SK-N-SH (cell line): Measurements from ENCODE around the gene OBP2B. TPM values are rescaled to one million over a fixed set of nuclear protein-coding genes. Genes with fewer than 3 reads are reported as not detected.

Experiments used
- CTCF ChIA-PET: fragments of 300-600, 350-600 bp; formaldehyde crosslinking; extraction: SDS; loops from one replicate; lab custom pipeline; 2021; lab: Yijun Ruan, JAX
- POLR2A ChIA-PET: fragments of 350-600 bp; sonication (Branson Sonifier 250); formaldehyde crosslinking; extraction: SDS; loops from one replicate; lab custom pipeline; 2020; ENCODE audit warnings: antibody characterized with exemption, inconsistent platforms; lab: Yijun Ruan, JAX
- DNase-seq: peaks from one replicate; pipeline ENCODE4 v3.0.0; 2012
- H2AFZ ChIP-seq: fragments of 200-600 bp; sonication (generic); 2 replicates; pipeline ENCODE4 v1.8.1; 2016; ENCODE audit warnings: antibody characterized with exemption, mild to moderate bottlenecking, low read depth
- H3F3A ChIP-seq: fragments of 200-600 bp; sonication (generic); replicated peaks from 2 replicates; pipeline ENCODE3; 2016; ENCODE audit warnings: antibody characterized with exemption, mild to moderate bottlenecking; ENCODE audit not compliant: insufficient read depth
- H3K27ac ChIP-seq, 2 experiments: fragments of 200-500 bp in 1 of 2; fragments of 200-600 bp in 1 of 2; sonication (Bioruptor generic) in 1 of 2; sonication (generic), shearing (Covaris generic) in 1 of 2; 2 replicates each; pipeline versions ENCODE4 v1.5.1 to v1.6.1; 2014 to 2016; ENCODE audit warnings: low read depth in 2 of 2, inconsistent platforms in 1 of 2, low read length in 1 of 2, mild to moderate bottlenecking in 1 of 2, mixed read lengths in 1 of 2
- H3K27me3 ChIP-seq: fragments of 200-600 bp; sonication (generic), shearing (Covaris generic); 2 replicates; pipeline ENCODE4 v1.6.1; 2016; ENCODE audit warnings: mixed run types; ENCODE audit not compliant: insufficient read depth
- H3K36me3 ChIP-seq, 2 experiments: fragments of 200-500 bp in 1 of 2; fragments of 200-600 bp in 1 of 2; sonication (Bioruptor generic) in 1 of 2; sonication (generic) in 1 of 2; replicated peaks in 1 of 2; 2 replicates each; pipeline versions ENCODE3 to v1.5.1; 2014 to 2016; ENCODE audit warnings: low read length in 1 of 2, mild to moderate bottlenecking in 1 of 2; ENCODE audit not compliant: insufficient read depth in 2 of 2, control insufficient read depth in 1 of 2
- H3K4me1 ChIP-seq, 2 experiments: fragments of 200-500 bp in 1 of 2; fragments of 200-600 bp in 1 of 2; sonication (Bioruptor generic) in 1 of 2; sonication (generic), shearing (Covaris generic) in 1 of 2; 2 replicates each; pipeline versions ENCODE4 v1.5.1 to v1.6.1; 2014 to 2016; ENCODE audit warnings: low read depth in 1 of 2, low read length in 1 of 2, mixed run types in 1 of 2; ENCODE audit not compliant: insufficient read depth in 2 of 2, control insufficient read depth in 1 of 2
- H3K4me2 ChIP-seq: fragments of 200-600 bp; sonication (generic), shearing (Covaris generic); 2 replicates; pipeline ENCODE4 v1.6.1; 2017; ENCODE audit warnings: mixed run types
- H3K4me3 ChIP-seq, 2 experiments: fragments of 200-500 bp in 1 of 2; fragments of 200-600 bp in 1 of 2; sonication (Bioruptor generic) in 1 of 2; sonication (generic), shearing (Covaris generic) in 1 of 2; 2 replicates each; pipeline versions ENCODE4 v1.5.1 to v1.8.1; 2014 to 2016; ENCODE audit warnings: low read depth in 2 of 2, inconsistent platforms in 1 of 2, low read length in 1 of 2, mild to moderate bottlenecking in 1 of 2, mixed read lengths in 1 of 2, moderate library complexity in 1 of 2
- H3K79me2 ChIP-seq: fragments of 200-600 bp; sonication (generic); 2 replicates; pipeline ENCODE4 v1.8.1; 2017; ENCODE audit warnings: mild to moderate bottlenecking; ENCODE audit not compliant: insufficient read depth
- H3K9ac ChIP-seq: fragments of 200-600 bp; sonication (generic); 2 replicates; pipeline ENCODE4 v1.6.1; 2017; ENCODE audit warnings: mixed run types
- H3K9me2 ChIP-seq: fragments of 200-600 bp; sonication (generic); 2 replicates; pipeline ENCODE4 v1.6.1; 2017; ENCODE audit warnings: mixed run types
- H3K9me3 ChIP-seq: fragments of 200-600 bp; sonication (generic); 2 replicates; pipeline ENCODE4 v1.6.1; 2017; ENCODE audit warnings: mixed run types, mild to moderate bottlenecking, moderate library complexity
- H4K20me1 ChIP-seq: fragments of 200-600 bp; sonication (generic); 2 replicates; pipeline ENCODE4 v1.6.1; 2017; ENCODE audit warnings: mild to moderate bottlenecking, mixed run types; ENCODE audit not compliant: insufficient read depth
- ELF1 ChIP-seq: IDR thresholded peaks from 2 replicates; pipeline ENCODE4 v1.4.0; 2012
- EP300 ChIP-seq, 2 experiments: IDR thresholded peaks; 2 replicates each; pipeline versions ENCODE4 v1.4.0 to v1.6.1; 2012; ENCODE audit warnings: borderline replicate concordance in 1 of 2, low read depth in 1 of 2, low read length in 1 of 2
- FOSL2 ChIP-seq: IDR thresholded peaks from 2 replicates; pipeline ENCODE4 v1.4.0; 2012; ENCODE audit warnings: low read depth, mild to moderate bottlenecking, moderate library complexity, borderline replicate concordance
- GABPA ChIP-seq: IDR thresholded peaks from 2 replicates; pipeline ENCODE4 v1.4.0; 2012; ENCODE audit warnings: low read depth, mild to moderate bottlenecking
- GATA2 ChIP-seq: sonication (generic); formaldehyde crosslinking; IDR thresholded peaks from 2 replicates; pipeline ENCODE4 v1.5.0; 2020; ENCODE audit warnings: mild to moderate bottlenecking, missing genetic modification reagents
- JUND ChIP-seq: IDR thresholded peaks from 2 replicates; pipeline ENCODE4 v1.4.0; 2012
- MXI1 ChIP-seq: IDR thresholded peaks from 2 replicates; pipeline ENCODE4 v1.6.1; 2012; ENCODE audit warnings: mild to moderate bottlenecking, low read depth, low read length, improper control_type of control experiment
- POLR2AphosphoS5 ChIP-seq: IDR thresholded peaks from 2 replicates; pipeline ENCODE4 v1.6.1; 2012; ENCODE audit warnings: low read depth, low read length
- RAD21 ChIP-seq: IDR thresholded peaks from 2 replicates; pipeline ENCODE4 v1.6.1; 2012; ENCODE audit warnings: mild to moderate bottlenecking, low read length
- RCOR1 ChIP-seq: fragments of 150-350 bp; IDR thresholded peaks from 2 replicates; pipeline ENCODE4 v1.6.1; 2017; ENCODE audit warnings: antibody characterized with exemption, low read length
- RXRA ChIP-seq: IDR thresholded peaks from 2 replicates; pipeline ENCODE4 v1.4.0; 2012; ENCODE audit warnings: low read depth, mild to moderate bottlenecking, borderline replicate concordance
- SMC3 ChIP-seq: IDR thresholded peaks from 2 replicates; pipeline ENCODE4 v1.6.1; 2012; ENCODE audit warnings: low read depth, low read length, improper control_type of control experiment
- WGBS: methylation state at CpG from one replicate; pipeline ENCODE4 v1.1.6; 2017; ENCODE audit warnings: low lambda C conversion rate; 5-methylcytosine and 5-hydroxymethylcytosine counted together
- polyA plus RNA-seq, 3 experiments: library from polyadenylated mRNA; depleted of rRNA; stranded (reverse); fragments of >200 nt; gene quantifications; 2 replicates each; pipeline ENCODE4 v1.2.3, GENCODE V29; 2012
- TF ChIP-seq, protein P1 (sequence below): IDR thresholded peaks from 2 replicates; pipeline ENCODE4 v1.4.0; 2012; ENCODE audit warnings: low read depth, borderline replicate concordance
- TF ChIP-seq, protein P2 (sequence below): fragments of 150-350 bp; IDR thresholded peaks from 2 replicates; pipeline ENCODE4 v1.6.1; 2016; ENCODE audit warnings: mild to moderate bottlenecking, low read depth, low read length
- TF ChIP-seq, protein P3 (sequence below): IDR thresholded peaks from 2 replicates; pipeline ENCODE4 v1.4.0; 2012; ENCODE audit warnings: low read depth, borderline replicate concordance
- TF ChIP-seq, protein P4 (sequence below): IDR thresholded peaks from 2 replicates; pipeline ENCODE4; 2012

OBP2B gene
- polyA plus RNA-seq, 1 of the 3 experiments (the other 2 are of a cell fraction): not detected

DNA sequence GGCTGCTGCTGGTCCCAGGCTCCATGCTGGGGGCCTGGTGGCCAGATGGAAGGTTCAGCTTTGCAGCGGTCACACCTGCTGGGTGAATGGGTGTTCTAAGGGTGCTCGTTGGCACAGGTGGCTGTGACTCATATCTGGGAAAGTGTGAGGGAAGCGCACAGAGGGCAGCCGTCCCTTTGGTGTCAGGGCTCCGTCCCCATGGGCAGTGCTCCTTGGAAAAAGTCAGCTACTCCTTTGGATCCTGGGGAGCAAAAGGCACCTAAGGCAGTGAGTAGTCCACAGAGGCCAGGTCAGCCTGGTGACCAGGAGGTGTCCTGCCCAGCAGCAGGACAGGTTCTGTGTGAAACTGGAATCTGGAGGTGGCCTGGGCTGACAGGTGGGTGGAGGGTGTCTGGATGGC is 26.9 kb downstream of the OBP2B start:
- Histone ChIP-seq H3K27ac (no peak overlapping the region), H3K27me3 (peaks cover 31% of the 10 kb centered on the region), H3K4me3 (no peak overlapping the region), H3K9me3 (no peaks in the 10 kb centered on the region), H3K4me1 (no peaks in the 10 kb centered on the region), H3K79me2 (no peaks in the 10 kb centered on the region), H3F3A (no peaks in the 10 kb centered on the region), H2AFZ (no peak overlapping the region), H3K9ac (no peak overlapping the region), H3K4me2 (no peak overlapping the region), H4K20me1 (no peaks in the 10 kb centered on the region), H3K9me2 (no peaks in the 10 kb centered on the region), H3K36me3 (no peaks in the 10 kb centered on the region)
- CTCF ChIA-PET: interaction anchor here (0.6 to 2.7 kb wide), 7 partner anchors 12 to 304 kb away, joined by 3 to 11 read pairs (median 4); partner anchors contain the start of gene GBGT1
- DNase-seq: no peak
- 73% methylated on average over 5 of the region's 5 CpGs for WGBS
- TF ChIP-seq, protein P1, sequence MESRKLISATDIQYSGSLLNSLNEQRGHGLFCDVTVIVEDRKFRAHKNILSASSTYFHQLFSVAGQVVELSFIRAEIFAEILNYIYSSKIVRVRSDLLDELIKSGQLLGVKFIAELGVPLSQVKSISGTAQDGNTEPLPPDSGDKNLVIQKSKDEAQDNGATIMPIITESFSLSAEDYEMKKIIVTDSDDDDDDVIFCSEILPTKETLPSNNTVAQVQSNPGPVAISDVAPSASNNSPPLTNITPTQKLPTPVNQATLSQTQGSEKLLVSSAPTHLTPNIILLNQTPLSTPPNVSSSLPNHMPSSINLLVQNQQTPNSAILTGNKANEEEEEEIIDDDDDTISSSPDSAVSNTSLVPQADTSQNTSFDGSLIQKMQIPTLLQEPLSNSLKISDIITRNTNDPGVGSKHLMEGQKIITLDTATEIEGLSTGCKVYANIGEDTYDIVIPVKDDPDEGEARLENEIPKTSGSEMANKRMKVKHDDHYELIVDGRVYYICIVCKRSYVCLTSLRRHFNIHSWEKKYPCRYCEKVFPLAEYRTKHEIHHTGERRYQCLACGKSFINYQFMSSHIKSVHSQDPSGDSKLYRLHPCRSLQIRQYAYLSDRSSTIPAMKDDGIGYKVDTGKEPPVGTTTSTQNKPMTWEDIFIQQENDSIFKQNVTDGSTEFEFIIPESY: no peak
- TF ChIP-seq RAD21 (no peak), GABPA (no peak), FOSL2 (no peak), POLR2AphosphoS5 (no peak), SMC3 (no peak), MXI1 (no peak), JUND (no peak), EP300 (IDR thresholded peaks at IDR 0.05; ENCODE audit: borderline replicate concordance in 1 of 2, low read depth in 1 of 2, low read length in 1 of 2) (no peak), RCOR1 (no peak), ELF1 (no peak), GATA2 (no peak), RXRA (no peak)
- TF ChIP-seq, protein P2, sequence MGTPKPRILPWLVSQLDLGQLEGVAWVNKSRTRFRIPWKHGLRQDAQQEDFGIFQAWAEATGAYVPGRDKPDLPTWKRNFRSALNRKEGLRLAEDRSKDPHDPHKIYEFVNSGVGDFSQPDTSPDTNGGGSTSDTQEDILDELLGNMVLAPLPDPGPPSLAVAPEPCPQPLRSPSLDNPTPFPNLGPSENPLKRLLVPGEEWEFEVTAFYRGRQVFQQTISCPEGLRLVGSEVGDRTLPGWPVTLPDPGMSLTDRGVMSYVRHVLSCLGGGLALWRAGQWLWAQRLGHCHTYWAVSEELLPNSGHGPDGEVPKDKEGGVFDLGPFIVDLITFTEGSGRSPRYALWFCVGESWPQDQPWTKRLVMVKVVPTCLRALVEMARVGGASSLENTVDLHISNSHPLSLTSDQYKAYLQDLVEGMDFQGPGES: no peak
- TF ChIP-seq, protein P3, sequence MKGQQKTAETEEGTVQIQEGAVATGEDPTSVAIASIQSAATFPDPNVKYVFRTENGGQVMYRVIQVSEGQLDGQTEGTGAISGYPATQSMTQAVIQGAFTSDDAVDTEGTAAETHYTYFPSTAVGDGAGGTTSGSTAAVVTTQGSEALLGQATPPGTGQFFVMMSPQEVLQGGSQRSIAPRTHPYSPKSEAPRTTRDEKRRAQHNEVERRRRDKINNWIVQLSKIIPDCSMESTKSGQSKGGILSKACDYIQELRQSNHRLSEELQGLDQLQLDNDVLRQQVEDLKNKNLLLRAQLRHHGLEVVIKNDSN: no peak
- TF ChIP-seq, protein P4, sequence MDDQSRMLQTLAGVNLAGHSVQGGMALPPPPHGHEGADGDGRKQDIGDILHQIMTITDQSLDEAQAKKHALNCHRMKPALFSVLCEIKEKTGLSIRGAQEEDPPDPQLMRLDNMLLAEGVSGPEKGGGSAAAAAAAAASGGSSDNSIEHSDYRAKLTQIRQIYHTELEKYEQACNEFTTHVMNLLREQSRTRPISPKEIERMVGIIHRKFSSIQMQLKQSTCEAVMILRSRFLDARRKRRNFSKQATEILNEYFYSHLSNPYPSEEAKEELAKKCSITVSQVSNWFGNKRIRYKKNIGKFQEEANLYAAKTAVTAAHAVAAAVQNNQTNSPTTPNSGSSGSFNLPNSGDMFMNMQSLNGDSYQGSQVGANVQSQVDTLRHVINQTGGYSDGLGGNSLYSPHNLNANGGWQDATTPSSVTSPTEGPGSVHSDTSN: no peak
- POLR2A ChIA-PET: interaction anchor here (1.3 kb wide), 1 partner anchor 166 kb away, joined by 4 read pairs; the partner anchor contains the start of genes MED22 and RPL7A
